CD14-positive monocyte (primary cell): ENCODE measurements around the gene VPS35L. TPM values are rescaled to one million over a fixed set of nuclear protein-coding genes. Genes with fewer than 3 reads are reported as not detected.

Source experiments
- DNase-seq, 3 donors: peaks; one replicate each; pipeline ENCODE4 v3.0.0-alpha.2; 2011 to 2022
- H2AFZ ChIP-seq: 2 replicates; pipeline ENCODE4 v1.6.0; 2012; ENCODE audit warnings: mild to moderate bottlenecking, low read depth, low read length, inconsistent platforms; ENCODE audit not compliant: insufficient read depth, poor library complexity, severe bottlenecking
- H3K27ac ChIP-seq, 2 donors: 1 replicate in 1 of 2; 2 replicates in 1 of 2; pipeline ENCODE4 v1.5.1; 2012 to 2013; ENCODE audit warnings: low read length in 2 of 2, control low read depth in 1 of 2, inconsistent platforms in 1 of 2, low read depth in 1 of 2, mild to moderate bottlenecking in 1 of 2
- H3K27me3 ChIP-seq, 2 donors: one replicate each; pipeline versions ENCODE4 v1.6.0 to v1.6.1; 2011 to 2013; ENCODE audit warnings: low read length in 2 of 2; ENCODE audit not compliant: control insufficient read depth in 2 of 2, insufficient read depth in 2 of 2
- H3K36me3 ChIP-seq, 2 donors: replicated peaks in 1 of 2; 1 replicate in 1 of 2; 2 replicates in 1 of 2; pipeline versions ENCODE4 v1.5.1 to v1.6.1; 2012 to 2013; ENCODE audit warnings: low read length in 2 of 2, control low read depth in 1 of 2, inconsistent platforms in 1 of 2, mild to moderate bottlenecking in 1 of 2; ENCODE audit not compliant: insufficient read depth in 2 of 2, control insufficient read depth in 1 of 2
- H3K4me1 ChIP-seq, 2 donors: 1 replicate in 1 of 2; 2 replicates in 1 of 2; pipeline versions ENCODE4 v1.5.1 to v1.6.1; 2012 to 2013; ENCODE audit warnings: low read length in 2 of 2, control low read depth in 1 of 2, inconsistent platforms in 1 of 2, mild to moderate bottlenecking in 1 of 2, moderate library complexity in 1 of 2; ENCODE audit not compliant: insufficient read depth in 2 of 2, control insufficient read depth in 1 of 2
- H3K4me2 ChIP-seq: replicated peaks from 2 replicates; pipeline ENCODE3; 2012; ENCODE audit warnings: low read length, moderate library complexity, mild to moderate bottlenecking; ENCODE audit not compliant: poor library complexity, severe bottlenecking; ENCODE audit errors: extremely low read depth
- H3K4me3 ChIP-seq, 3 experiments: fragments of 200-600 bp in 1 of 3; sonication (generic) in 1 of 3; replicated peaks in 1 of 3; 1 replicate in 2 of 3; 2 replicates in 1 of 3; pipeline ENCODE4 v1.5.1; 2011 to 2013; ENCODE audit warnings: low read length in 3 of 3, mild to moderate bottlenecking in 3 of 3, control low read depth in 2 of 3, low read depth in 2 of 3, inconsistent platforms in 1 of 3, moderate library complexity in 1 of 3
- H3K79me2 ChIP-seq: 2 replicates; pipeline ENCODE4 v1.6.0; 2012; ENCODE audit warnings: mild to moderate bottlenecking, control low read depth, inconsistent platforms, low read length, moderate library complexity; ENCODE audit not compliant: insufficient read depth
- H3K9ac ChIP-seq: 2 replicates; pipeline ENCODE4 v1.6.0; 2017; ENCODE audit warnings: low read length, mild to moderate bottlenecking; ENCODE audit not compliant: insufficient read depth, poor library complexity, severe bottlenecking
- H3K9me3 ChIP-seq, 2 donors: replicated peaks in 1 of 2; 1 replicate in 1 of 2; 2 replicates in 1 of 2; pipeline versions ENCODE4 v1.5.1 to v1.6.1; 2012 to 2013; ENCODE audit warnings: low read length in 2 of 2, control low read depth in 1 of 2; ENCODE audit not compliant: control insufficient read depth in 1 of 2, insufficient read depth in 1 of 2
- H4K20me1 ChIP-seq: 2 replicates; pipeline ENCODE4 v1.6.0; 2012; ENCODE audit warnings: mild to moderate bottlenecking, low read length, control low read depth, moderate library complexity; ENCODE audit not compliant: insufficient read depth
- H3K27ac Mint-ChIP-seq, 7 donors: one replicate each; pipeline ENCODE4 v1.8.0; 2020; ENCODE audit warnings: mild to moderate bottlenecking in 7 of 7, mixed read lengths in 7 of 7, moderate library complexity in 6 of 7, inconsistent platforms in 2 of 7
- H3K27me3 Mint-ChIP-seq, 3 donors: one replicate each; pipeline ENCODE4 v1.8.0; 2021 to 2022; ENCODE audit warnings: low read depth in 3 of 3, mild to moderate bottlenecking in 3 of 3, mixed read lengths in 3 of 3, moderate library complexity in 3 of 3, inconsistent platforms in 1 of 3
- H3K36me3 Mint-ChIP-seq, 2 donors: one replicate each; pipeline ENCODE4 v1.8.0; 2020; ENCODE audit warnings: mixed read lengths in 2 of 2, inconsistent platforms in 1 of 2, mild to moderate bottlenecking in 1 of 2
- H3K4me1 Mint-ChIP-seq: one replicate; pipeline ENCODE4 v1.8.0; 2020; ENCODE audit warnings: mild to moderate bottlenecking, mixed read lengths
- H3K4me3 Mint-ChIP-seq, 2 donors: one replicate each; pipeline ENCODE4 v1.8.0; 2020; ENCODE audit warnings: mild to moderate bottlenecking in 2 of 2, mixed read lengths in 2 of 2, moderate library complexity in 1 of 2
- H3K9me3 Mint-ChIP-seq, 7 donors: one replicate each; pipeline ENCODE4 v1.8.0; 2020 to 2022; ENCODE audit warnings: mixed read lengths in 7 of 7, mild to moderate bottlenecking in 6 of 7, moderate library complexity in 6 of 7, inconsistent platforms in 2 of 7
- CTCF ChIP-seq: fragments of 200-600 bp; IDR thresholded peaks from one replicate; pipeline ENCODE4 v1.8.0; 2022; ENCODE audit warnings: antibody characterized with exemption, mild to moderate bottlenecking
- WGBS: methylation state at CpG from one replicate; pipeline ENCODE4 v1.1.5; 2013; ENCODE audit warnings: missing lambda C conversion rate; ENCODE audit not compliant: insufficient coverage; 5-methylcytosine and 5-hydroxymethylcytosine counted together
- intact Hi-C, 2 donors: fragments of 100-400 bp; cut with micrococcal nuclease; formaldehyde crosslinking; loops; one replicate each; pipeline versions ENCODE4 v1.15.0 to v1.15.1; 2023
- polyA plus RNA-seq, 3 donors: library from polyadenylated mRNA; depleted of rRNA in 1 of 3; unstranded in 2 of 3; stranded (reverse) in 1 of 3; fragments of 300-500 nt in 2 of 3; fragments of >200 nt in 1 of 3; fragmentation: Illumina TruSeq in 2 of 3; gene quantifications; 1 replicate in 2 of 3; 2 replicates in 1 of 3; pipeline ENCODE4 v1.2.3, GENCODE V29; 2012 to 2021

VPS35L gene
- polyA plus RNA-seq, 3 donors: 29.7 to 51.4 (median 48.8) TPM

GRCh38 chr16:19583665-19584300 is 28.3 kb downstream of the VPS35L start:
- Histone ChIP-seq H3K9me3 (peaks cover 6 to 7% of the 10 kb centered on the region in 2 donors), H3K9ac (no peak overlapping the region), H4K20me1 (no peaks in the 10 kb centered on the region), H3K79me2 (no peaks in the 10 kb centered on the region), H3K4me1 (no peaks in the 10 kb centered on the region), H2AFZ (no peak overlapping the region), H3K27me3 (no peaks in the 10 kb centered on the region), H3K36me3 (peaks cover 59 to 93% of the 10 kb centered on the region in 2 donors), H3K4me3 (no peak overlapping the region), H3K27ac (no peak overlapping the region), H3K4me2 (no peak overlapping the region)
- peaks cover 73 to 98% of the 10 kb centered on the region in 2 donors for H3K36me3 Mint-ChIP-seq
- no peak overlapping the region for H3K4me3 Mint-ChIP-seq
- DNase-seq: peak; percentile 10 to 35 (median 13)
- peaks cover 4 to 18% (median 8%) of the 10 kb centered on the region in 7 donors for H3K9me3 Mint-ChIP-seq
- intact Hi-C loops: loop anchor here in 1 of 2 donors (5.0 kb wide), 1 partner anchor 59 kb away; no protein-coding TSS in a partner anchor
- WGBS: no CpG with 5 or more reads among the region's 5 CpGs
- peak; percentile 78 for TF ChIP-seq CTCF
- H3K4me1 Mint-ChIP-seq: peaks cover 6% of the 10 kb centered on the region
- H3K27me3 Mint-ChIP-seq: peaks cover 0 to 1% (median 0%) of the 10 kb centered on the region in 3 donors
- H3K27ac Mint-ChIP-seq: peak overlapping the region in 4 of 7 donors; percentile 15 to 39 (median 31)

- DNase-seq: no peak
- no peaks in the 10 kb centered on the region for H3K79me2 ChIP-seq
- no peaks in the 10 kb centered on the region for H4K20me1 ChIP-seq
- H2AFZ ChIP-seq: no peak overlapping the region
- H3K27ac ChIP-seq: no peak overlapping the region
- no peak for TF ChIP-seq CTCF
- Mint-ChIP-seq H3K27ac (no peak overlapping the region), H3K27me3 (peaks cover 0 to 4% (median 2%) of the 10 kb centered on the region in 3 donors), H3K4me3 (no peak overlapping the region), H3K4me1 (peaks cover 6% of the 10 kb centered on the region), H3K36me3 (peaks cover 72 to 92% of the 10 kb centered on the region in 2 donors), H3K9me3 (peaks cover 0 to 2% (median 0%) of the 10 kb centered on the region in 7 donors)
- intact Hi-C loops: no loop called here
- H3K36me3 ChIP-seq: peaks cover 46 to 90% of the 10 kb centered on the region in 2 donors
- H3K27me3 ChIP-seq: no peaks in the 10 kb centered on the region
- no peak overlapping the region for H3K4me2 ChIP-seq
- H3K4me1 ChIP-seq: no peaks in the 10 kb centered on the region
- H3K9me3 ChIP-seq: no peaks in the 10 kb centered on the region
- WGBS: 100% methylated on average over 1 of the region's 5 CpGs
- H3K9ac ChIP-seq: no peak overlapping the region
- H3K4me3 ChIP-seq: no peak overlapping the region
These were observed 33.2 kb downstream of the VPS35L start for GRCh38 chr16:19588661-19589060.
